Fibroblast of mammary gland (primary cell): ENCODE data around the gene EXOC4.

Experiments
- DNase-seq: peaks from one replicate; pipeline ENCODE4 v3.0.0-alpha.2; 2010; ENCODE audit warnings: low read depth
- H3K4me3 ChIP-seq: 2 replicates; pipeline ENCODE4 v1.5.1; 2011; ENCODE audit warnings: low read depth, mild to moderate bottlenecking, low read length, moderate library complexity; ENCODE audit not compliant: control insufficient read depth
- TF ChIP-seq, protein P1 (sequence below): conservative IDR thresholded peaks from 2 replicates; pipeline ENCODE4 v1.5.1; 2011; ENCODE audit warnings: low read depth, low read length, inconsistent platforms; ENCODE audit not compliant: control insufficient read depth, insufficient read depth

EXOC4 gene

DNA sequence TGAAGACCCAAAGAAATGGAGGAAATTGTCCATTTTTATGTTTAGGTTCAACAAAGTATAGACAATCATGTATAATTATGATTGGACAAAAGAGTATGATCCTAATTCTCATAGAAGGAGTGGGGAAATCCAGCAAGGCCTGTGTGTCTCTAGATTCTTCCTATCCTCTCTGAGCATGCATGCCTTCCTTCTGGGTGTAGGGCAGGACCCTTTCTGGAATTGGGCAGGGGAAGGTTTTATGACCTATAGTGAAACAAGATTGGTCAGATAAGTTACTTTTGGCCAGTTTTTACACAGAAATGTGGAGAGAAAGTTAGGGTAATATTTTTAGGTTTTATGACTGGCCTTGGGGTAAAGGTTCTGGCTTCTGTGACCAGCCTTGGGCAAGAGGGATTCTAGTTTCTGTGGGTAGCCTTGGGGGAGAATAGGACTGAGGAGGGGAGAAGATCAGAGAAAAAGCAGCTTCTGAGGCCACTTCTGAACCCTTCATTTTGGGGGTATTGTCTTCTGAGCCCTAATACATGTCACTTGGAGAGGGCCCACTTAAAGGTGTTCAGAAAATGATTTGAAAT, 289.4 kb downstream of the EXOC4 start:
- no peak overlapping the region for H3K4me3 ChIP-seq
- TF ChIP-seq, protein P1, sequence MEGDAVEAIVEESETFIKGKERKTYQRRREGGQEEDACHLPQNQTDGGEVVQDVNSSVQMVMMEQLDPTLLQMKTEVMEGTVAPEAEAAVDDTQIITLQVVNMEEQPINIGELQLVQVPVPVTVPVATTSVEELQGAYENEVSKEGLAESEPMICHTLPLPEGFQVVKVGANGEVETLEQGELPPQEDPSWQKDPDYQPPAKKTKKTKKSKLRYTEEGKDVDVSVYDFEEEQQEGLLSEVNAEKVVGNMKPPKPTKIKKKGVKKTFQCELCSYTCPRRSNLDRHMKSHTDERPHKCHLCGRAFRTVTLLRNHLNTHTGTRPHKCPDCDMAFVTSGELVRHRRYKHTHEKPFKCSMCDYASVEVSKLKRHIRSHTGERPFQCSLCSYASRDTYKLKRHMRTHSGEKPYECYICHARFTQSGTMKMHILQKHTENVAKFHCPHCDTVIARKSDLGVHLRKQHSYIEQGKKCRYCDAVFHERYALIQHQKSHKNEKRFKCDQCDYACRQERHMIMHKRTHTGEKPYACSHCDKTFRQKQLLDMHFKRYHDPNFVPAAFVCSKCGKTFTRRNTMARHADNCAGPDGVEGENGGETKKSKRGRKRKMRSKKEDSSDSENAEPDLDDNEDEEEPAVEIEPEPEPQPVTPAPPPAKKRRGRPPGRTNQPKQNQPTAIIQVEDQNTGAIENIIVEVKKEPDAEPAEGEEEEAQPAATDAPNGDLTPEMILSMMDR: no peak
- no peak for DNase-seq

- no peak overlapping the region for H3K4me3 ChIP-seq
- TF ChIP-seq, protein P1: no peak
- no peak for DNase-seq
Measured at GRCh38 chr7:133543657-133544056, 290.8 kb downstream of the EXOC4 start.

- H3K4me3 ChIP-seq: no peak overlapping the region
- peak; percentile 46 for DNase-seq
- TF ChIP-seq, protein P1: no peak
Measured at GRCh38 chr7:133545618-133546017, 292.7 kb downstream of the EXOC4 start.

GRCh38 chr7:133547981-133548380, 295.1 kb downstream of the EXOC4 start:
- DNase-seq: no peak
- TF ChIP-seq, protein P1: no peak
- H3K4me3 ChIP-seq: no peak overlapping the region

GRCh38 chr7:133549633-133550032, 296.8 kb downstream of the EXOC4 start:
- no peak for DNase-seq
- no peak overlapping the region for H3K4me3 ChIP-seq
- TF ChIP-seq, protein P1: no peak

- TF ChIP-seq, protein P1: no peak
- H3K4me3 ChIP-seq: no peak overlapping the region
- no peak for DNase-seq
Measured at GRCh38 chr7:133550145-133550544, 297.3 kb downstream of the EXOC4 start.

- no peak overlapping the region for H3K4me3 ChIP-seq
- TF ChIP-seq, protein P1: no peak
- no peak for DNase-seq
Measured at GRCh38 chr7:133550811-133551210, 297.9 kb downstream of the EXOC4 start.
